Neural crest cell (in vitro differentiated cells): ENCODE results near the gene PPHLN1. TPM values are rescaled to one million over a fixed set of nuclear protein-coding genes. Genes with fewer than 3 reads are reported as not detected.

Experiments used
- DNase-seq: peaks from one replicate; pipeline ENCODE4 v3.0.0; 2021; ENCODE audit warnings: low read depth, mixed read lengths, low spot score
- H3K27ac Mint-ChIP-seq: one replicate; pipeline ENCODE4 v1.8.0; 2021; ENCODE audit warnings: mild to moderate bottlenecking, mixed read lengths; ENCODE audit not compliant: unreplicated experiment
- H3K27me3 Mint-ChIP-seq: 2 replicates; pipeline ENCODE4 v1.8.0; 2021; ENCODE audit warnings: low read depth, mild to moderate bottlenecking, mixed read lengths
- H3K36me3 Mint-ChIP-seq: 2 replicates; pipeline ENCODE4 v1.8.0; 2021; ENCODE audit warnings: low read depth, mild to moderate bottlenecking, mixed read lengths
- H3K4me1 Mint-ChIP-seq: 2 replicates; pipeline ENCODE4 v1.8.0; 2021; ENCODE audit warnings: mixed read lengths
- H3K4me3 Mint-ChIP-seq: one replicate; pipeline ENCODE4 v1.8.0; 2021; ENCODE audit warnings: mild to moderate bottlenecking, mixed read lengths
- H3K9me3 Mint-ChIP-seq: 2 replicates; pipeline ENCODE4 v1.8.0; 2021; ENCODE audit warnings: mixed read lengths
- total RNA-seq: library from RNA; stranded (reverse); gene quantifications from 2 replicates; pipeline ENCODE4 v1.2.1, GENCODE V29; 2021
- TF ChIP-seq, protein P1 (sequence below): fragments of 200-600 bp; sonication (generic); conservative IDR thresholded peaks from 2 replicates; pipeline ENCODE4 v1.5.0; 2021; ENCODE audit warnings: antibody characterized with exemption, mild to moderate bottlenecking

The PPHLN1 gene
- total RNA-seq, 1 donor from 2014 or later = 57.9 TPM

DNA sequence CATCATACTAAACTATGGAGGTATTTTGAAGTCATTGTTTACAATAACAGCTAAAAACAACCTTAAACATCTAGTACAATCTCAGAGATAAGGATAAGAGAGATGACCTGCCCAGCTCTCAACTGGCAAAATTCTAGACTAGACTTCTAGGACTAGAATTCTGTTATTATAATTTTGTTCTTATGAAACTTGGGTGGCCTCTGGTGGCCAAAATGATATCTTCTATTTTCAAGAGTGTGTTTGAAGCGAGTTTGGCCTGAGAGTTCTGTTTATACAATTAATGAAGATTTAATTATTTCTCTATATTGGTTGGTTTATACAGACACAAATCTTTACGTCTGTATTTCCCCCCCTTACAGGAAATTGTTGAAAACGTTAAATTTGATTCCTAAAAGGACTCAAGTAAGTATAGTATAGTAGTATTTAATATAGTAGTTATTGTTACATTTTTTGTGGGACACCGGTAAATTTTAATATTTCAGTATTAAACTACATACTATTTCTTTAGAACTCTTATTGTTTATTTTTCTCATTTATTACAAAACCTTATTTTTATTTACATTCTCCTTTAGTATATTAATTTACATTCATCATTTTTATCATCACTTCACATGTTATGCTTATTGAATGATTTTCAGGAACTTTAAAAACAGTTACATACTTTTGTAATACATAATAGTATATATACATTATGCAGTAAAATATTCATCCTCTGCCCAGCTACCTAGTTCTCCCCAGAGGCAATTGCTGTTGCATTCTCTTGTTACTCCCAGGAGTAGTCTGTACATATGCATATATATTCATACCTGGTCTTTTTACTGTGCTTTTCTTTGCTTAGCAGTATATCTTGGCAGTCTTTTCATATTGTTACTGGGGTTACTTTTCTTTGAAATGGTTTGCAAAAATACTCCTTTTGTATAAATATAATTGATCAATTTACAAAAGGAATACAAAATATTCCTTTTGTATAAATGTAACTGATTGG, 6.6 kb downstream of the PPHLN1 start:
- H3K27ac Mint-ChIP-seq = no peak overlapping the region

DNA sequence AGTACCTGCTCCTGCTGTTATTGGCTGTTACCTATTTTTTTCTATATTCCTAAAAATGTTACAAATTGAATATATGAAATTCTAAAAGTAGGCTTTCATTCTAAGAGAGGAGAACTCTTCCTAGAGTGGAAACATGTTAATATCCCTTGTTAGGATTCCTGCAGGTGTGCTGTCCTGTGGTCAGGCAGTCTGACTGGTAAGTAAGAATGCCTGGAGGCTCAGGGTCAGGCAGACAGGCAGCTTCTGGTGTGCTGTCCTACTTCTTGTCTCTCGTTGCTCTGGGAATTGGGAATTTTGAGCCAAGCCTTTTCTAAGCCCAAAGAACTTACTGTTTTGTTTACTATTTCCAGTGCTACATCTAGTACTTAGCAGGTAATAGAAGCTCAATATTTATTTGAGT, 10.3 kb downstream of the PPHLN1 start:
- H3K4me3 Mint-ChIP-seq = no peak overlapping the region

More for the DNA sequence above, 6.6 kb downstream of the PPHLN1 start:
- H3K27me3 Mint-ChIP-seq = no peaks in the 10 kb centered on the region
- TF ChIP-seq, protein P1, sequence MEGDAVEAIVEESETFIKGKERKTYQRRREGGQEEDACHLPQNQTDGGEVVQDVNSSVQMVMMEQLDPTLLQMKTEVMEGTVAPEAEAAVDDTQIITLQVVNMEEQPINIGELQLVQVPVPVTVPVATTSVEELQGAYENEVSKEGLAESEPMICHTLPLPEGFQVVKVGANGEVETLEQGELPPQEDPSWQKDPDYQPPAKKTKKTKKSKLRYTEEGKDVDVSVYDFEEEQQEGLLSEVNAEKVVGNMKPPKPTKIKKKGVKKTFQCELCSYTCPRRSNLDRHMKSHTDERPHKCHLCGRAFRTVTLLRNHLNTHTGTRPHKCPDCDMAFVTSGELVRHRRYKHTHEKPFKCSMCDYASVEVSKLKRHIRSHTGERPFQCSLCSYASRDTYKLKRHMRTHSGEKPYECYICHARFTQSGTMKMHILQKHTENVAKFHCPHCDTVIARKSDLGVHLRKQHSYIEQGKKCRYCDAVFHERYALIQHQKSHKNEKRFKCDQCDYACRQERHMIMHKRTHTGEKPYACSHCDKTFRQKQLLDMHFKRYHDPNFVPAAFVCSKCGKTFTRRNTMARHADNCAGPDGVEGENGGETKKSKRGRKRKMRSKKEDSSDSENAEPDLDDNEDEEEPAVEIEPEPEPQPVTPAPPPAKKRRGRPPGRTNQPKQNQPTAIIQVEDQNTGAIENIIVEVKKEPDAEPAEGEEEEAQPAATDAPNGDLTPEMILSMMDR = peak; percentile 76
- DNase-seq = no peak
- H3K9me3 Mint-ChIP-seq = no peaks in the 10 kb centered on the region
- peaks cover 11% of the 10 kb centered on the region for H3K4me1 Mint-ChIP-seq
- no peaks in the 10 kb centered on the region for H3K36me3 Mint-ChIP-seq
- no peak overlapping the region for H3K4me3 Mint-ChIP-seq

DNA sequence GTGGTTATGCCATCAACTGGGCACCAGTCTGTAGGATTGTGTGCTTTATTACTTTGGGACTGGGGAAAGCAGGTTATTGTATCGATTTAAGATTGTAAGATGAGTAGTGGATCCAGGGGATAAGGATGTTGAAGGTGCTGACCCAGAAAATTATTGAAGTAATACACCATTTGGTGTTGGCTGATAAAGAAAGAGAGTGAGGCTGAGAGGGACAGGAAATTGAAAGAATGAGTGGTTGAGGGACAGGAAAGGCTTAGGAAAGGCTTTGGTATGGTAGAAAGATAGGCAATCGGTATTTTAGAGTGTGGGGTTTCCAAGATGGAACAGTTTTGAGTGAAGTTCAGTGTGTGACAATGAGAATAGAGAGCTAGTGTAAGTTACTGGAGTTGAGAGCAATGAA, 12.3 kb downstream of the PPHLN1 start:
- no peak overlapping the region for H3K4me3 Mint-ChIP-seq
- H3K27ac Mint-ChIP-seq = no peak overlapping the region
- H3K27me3 Mint-ChIP-seq = no peaks in the 10 kb centered on the region
- TF ChIP-seq, protein P1 = no peak
- no peaks in the 10 kb centered on the region for H3K9me3 Mint-ChIP-seq
- no peaks in the 10 kb centered on the region for H3K36me3 Mint-ChIP-seq
- H3K4me1 Mint-ChIP-seq = no peaks in the 10 kb centered on the region
- no peak for DNase-seq

More for the DNA sequence above, 10.3 kb downstream of the PPHLN1 start:
- Mint-ChIP-seq H3K4me1 (no peaks in the 10 kb centered on the region), H3K27ac (no peak overlapping the region), H3K9me3 (no peaks in the 10 kb centered on the region), H3K36me3 (no peaks in the 10 kb centered on the region), H3K27me3 (no peaks in the 10 kb centered on the region)
- no peak for DNase-seq
- TF ChIP-seq, protein P1 = no peak

DNA sequence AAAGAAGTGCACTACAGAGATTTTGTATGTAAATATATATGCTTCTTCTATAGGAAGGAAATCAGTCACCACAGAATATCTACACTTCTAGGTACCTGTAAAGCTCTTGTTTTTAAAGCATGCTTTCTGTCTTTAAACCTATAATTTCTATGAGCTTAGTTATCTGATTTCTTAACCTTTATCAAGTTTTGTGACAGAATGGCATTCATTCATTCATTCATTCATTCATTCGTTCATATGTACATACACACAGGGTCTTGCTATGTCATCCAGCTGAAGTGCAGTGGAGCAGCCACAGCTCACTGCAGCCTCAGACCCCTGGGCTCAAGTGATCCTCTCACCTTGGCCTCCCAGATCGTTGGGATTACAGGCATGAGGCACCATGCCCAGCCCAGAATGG, 16.1 kb downstream of the PPHLN1 start:
- Mint-ChIP-seq H3K27me3 (no peaks in the 10 kb centered on the region), H3K27ac (no peak overlapping the region), H3K36me3 (no peaks in the 10 kb centered on the region), H3K9me3 (no peaks in the 10 kb centered on the region), H3K4me3 (no peak overlapping the region), H3K4me1 (peaks cover 5% of the 10 kb centered on the region)
- DNase-seq = no peak
- TF ChIP-seq, protein P1 = no peak

DNA sequence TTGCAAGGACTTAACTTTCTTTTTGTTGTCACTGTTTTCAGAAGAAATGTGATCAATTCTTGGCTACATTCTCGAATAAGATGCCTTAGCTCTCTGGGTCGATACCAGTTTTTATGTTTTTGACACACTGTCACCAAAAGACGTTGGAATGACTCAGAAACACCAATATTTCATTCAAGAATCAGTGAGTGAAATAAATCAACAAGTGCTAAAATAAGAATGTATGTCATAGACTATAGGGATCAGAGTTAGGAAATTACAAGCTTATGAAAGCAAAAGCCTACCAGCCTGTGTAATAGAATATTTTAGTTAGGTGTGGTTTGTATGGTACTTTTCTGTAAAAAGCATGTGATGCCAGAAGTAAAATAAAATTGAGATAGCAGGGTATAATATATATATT, 17.8 kb downstream of the PPHLN1 start:
- Mint-ChIP-seq H3K27ac (no peak overlapping the region), H3K36me3 (peaks cover 2% of the 10 kb centered on the region), H3K9me3 (no peaks in the 10 kb centered on the region), H3K27me3 (no peaks in the 10 kb centered on the region), H3K4me1 (peaks cover 5% of the 10 kb centered on the region), H3K4me3 (no peak overlapping the region)
- TF ChIP-seq, protein P1 = no peak
- no peak for DNase-seq
